ENCODE measurements around the gene TOM1L2. TPM values are rescaled to one million over a fixed set of nuclear protein-coding genes. Genes with fewer than 3 reads are reported as not detected.

The TOM1L2 gene
- total RNA-seq, 1 donor from 2014 or later: 18.3 TPM

DNA sequence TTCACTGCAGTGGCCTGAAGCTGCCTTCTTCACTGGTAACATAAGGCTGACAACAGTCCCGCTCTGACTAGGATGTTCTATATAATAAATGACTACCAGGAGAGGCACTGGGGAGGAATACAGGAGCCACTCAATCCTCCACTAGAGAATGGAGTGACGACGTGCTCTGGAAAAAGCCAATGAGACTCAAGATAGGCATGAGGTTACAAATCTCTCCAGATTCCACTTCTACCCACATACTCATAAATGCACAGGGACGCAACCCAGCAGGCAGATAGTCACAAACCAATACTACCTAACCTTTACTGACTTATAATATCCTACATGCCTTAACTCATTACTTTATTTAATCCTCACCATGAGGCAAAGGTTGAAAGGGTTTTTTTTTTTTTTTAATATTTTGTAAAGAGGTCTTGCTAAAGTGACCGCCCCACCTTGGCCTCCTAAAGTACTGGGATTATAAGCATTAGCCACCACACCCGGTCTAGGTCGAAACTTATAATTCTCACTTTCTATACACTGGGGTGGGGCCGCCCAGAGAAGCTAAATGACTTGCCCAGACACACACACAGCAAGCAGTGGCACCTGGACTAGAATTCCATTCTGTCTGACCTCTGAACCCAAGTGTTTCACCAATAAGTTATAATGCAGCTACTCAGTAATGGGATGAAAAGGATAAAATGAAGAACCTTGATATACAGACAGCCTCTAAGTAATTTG, 33.7 kb downstream of the TOM1L2 start:
- no peak for DNase-seq
- TF ChIP-seq, protein P1, sequence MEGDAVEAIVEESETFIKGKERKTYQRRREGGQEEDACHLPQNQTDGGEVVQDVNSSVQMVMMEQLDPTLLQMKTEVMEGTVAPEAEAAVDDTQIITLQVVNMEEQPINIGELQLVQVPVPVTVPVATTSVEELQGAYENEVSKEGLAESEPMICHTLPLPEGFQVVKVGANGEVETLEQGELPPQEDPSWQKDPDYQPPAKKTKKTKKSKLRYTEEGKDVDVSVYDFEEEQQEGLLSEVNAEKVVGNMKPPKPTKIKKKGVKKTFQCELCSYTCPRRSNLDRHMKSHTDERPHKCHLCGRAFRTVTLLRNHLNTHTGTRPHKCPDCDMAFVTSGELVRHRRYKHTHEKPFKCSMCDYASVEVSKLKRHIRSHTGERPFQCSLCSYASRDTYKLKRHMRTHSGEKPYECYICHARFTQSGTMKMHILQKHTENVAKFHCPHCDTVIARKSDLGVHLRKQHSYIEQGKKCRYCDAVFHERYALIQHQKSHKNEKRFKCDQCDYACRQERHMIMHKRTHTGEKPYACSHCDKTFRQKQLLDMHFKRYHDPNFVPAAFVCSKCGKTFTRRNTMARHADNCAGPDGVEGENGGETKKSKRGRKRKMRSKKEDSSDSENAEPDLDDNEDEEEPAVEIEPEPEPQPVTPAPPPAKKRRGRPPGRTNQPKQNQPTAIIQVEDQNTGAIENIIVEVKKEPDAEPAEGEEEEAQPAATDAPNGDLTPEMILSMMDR (IDR thresholded peaks at IDR 0.05): no peak
- no peak overlapping the region for H3K4me3 Mint-ChIP-seq
- H3K36me3 Mint-ChIP-seq (ENCODE audit: low read depth): no peaks in the 10 kb centered on the region
- H3K27ac Mint-ChIP-seq: no peak overlapping the region
- H3K4me1 Mint-ChIP-seq: peaks cover 13% of the 10 kb centered on the region
- intact Hi-C loops (cut with micrococcal nuclease): no loop called here
- ChIA-PET CTCF (no interaction called here), POLR2A (no interaction called here)
- no peaks in the 10 kb centered on the region for H3K9me3 Mint-ChIP-seq
- H3K27me3 Mint-ChIP-seq: no peaks in the 10 kb centered on the region
- no peak for ATAC-seq (ENCODE audit: low read depth)

DNA sequence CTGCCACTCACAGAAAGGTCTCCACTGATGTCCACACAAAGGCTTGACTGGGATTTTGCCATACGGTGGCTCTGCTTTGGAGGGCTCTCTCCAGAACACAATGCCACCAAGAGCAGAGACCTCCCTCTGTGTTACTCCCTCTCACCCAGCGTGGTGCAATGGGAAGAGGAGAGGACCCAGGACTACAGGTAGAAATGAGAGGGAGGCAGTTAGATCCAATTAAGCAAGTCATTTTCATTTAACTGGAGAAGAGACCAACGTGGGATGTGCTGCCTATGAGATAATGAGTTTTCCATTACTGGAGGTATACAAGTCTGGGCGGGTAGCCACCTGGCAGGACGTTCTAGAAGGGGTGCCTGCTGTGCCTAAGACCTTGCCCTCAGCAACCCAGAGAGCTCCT, 34.2 kb downstream of the TOM1L2 start:
- DNase-seq: no peak
- POLR2A ChIA-PET: no interaction called here
- no peak for ATAC-seq (ENCODE audit: low read depth)
- Mint-ChIP-seq H3K9me3 (no peaks in the 10 kb centered on the region), H3K27ac (no peak overlapping the region), H3K36me3 (ENCODE audit: low read depth) (no peaks in the 10 kb centered on the region), H3K4me1 (peaks cover 8% of the 10 kb centered on the region), H3K4me3 (no peak overlapping the region), H3K27me3 (no peaks in the 10 kb centered on the region)
- TF ChIP-seq, protein P1 (IDR thresholded peaks at IDR 0.05): no peak
- intact Hi-C loops (cut with micrococcal nuclease): no loop called here
- CTCF ChIA-PET: no interaction called here

DNA sequence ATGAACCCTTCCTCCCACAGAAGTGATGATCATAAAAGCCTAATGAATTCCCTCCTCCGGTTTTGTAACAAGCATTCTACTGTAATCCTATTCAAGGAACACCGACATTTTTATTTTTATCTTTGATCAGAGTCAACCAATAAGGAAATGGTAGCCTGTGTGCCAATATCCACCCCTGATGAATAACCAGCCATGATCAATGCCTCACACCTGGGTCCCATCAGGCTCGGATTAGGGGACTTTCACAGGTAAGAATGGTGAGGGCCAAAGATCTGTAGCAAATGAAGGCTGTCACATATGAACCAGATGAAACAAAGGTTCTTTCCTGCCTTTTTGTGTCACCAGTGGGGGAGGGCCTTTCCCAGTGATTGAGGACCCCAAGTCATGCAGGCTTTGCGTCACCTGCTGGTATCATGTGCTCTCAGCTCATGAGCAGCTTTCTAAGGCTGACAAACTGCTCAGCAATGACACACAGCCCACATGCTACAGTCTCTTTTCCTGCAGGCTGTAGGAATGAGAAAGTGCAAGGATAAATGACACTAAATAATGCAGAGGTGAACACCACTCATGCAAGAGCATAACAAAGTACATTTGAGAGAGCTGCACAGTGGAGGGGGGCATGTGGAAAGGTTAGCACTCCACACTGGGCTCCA, 34.9 kb downstream of the TOM1L2 start:
- POLR2A ChIA-PET: no interaction called here

DNA sequence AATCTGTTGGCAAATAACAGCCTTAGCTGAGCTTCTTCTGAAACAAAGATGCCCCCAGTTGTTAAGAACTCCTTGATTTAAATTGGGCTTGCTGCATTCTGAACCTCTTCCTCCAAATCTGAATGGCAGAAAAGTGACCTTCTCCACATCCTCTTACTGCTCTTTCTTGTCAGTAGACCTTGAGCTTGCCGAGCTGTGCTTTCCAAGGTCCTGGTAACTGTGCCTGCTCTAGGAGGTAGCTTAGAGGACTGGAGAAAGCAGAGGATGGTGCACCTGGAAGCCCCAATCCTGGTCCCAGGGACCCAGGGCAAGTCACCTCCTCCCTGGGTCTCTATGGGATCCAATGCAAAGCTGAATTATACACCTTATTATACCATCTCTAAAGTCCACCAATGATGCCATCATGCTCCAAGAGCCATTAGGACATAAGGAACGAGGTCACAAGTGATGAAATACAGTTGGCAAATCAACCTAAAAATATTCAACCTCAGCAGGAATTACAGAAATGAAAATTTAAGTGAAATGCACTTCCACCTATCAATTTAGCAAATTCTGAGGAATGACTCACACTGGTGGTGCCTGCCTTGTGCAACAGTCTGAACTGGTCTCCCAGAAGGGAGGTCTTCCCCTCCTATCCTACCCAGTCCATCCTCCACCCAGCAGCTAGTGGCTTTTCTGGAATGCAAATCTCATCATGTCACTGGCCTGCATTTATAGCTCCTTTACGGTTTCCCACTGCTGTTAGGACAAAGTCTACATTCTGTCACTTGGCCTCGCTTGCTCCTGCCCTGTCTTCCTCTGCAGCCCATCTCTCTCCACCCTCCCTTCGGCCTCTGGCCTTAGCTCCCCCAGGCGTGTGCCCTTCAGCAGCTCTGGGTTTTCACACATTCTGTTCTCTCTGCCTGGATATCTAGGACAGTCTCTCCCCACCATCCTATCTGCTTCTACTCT, 36.6 kb downstream of the TOM1L2 start:
- no peak for ATAC-seq (ENCODE audit: low read depth)
- intact Hi-C loops (cut with micrococcal nuclease): no loop called here
- H3K9me3 Mint-ChIP-seq: no peaks in the 10 kb centered on the region
- DNase-seq: no peak
- no peaks in the 10 kb centered on the region for H3K36me3 Mint-ChIP-seq (ENCODE audit: low read depth)
- CTCF ChIA-PET: interaction anchor here (0.8 to 1.4 kb wide), 2 partner anchors 9 to 16 kb away, joined by 3 to 4 read pairs; no protein-coding TSS in a partner anchor
- TF ChIP-seq, protein P1 (IDR thresholded peaks at IDR 0.05): no peak
- H3K4me3 Mint-ChIP-seq: no peak overlapping the region
- peaks cover 8% of the 10 kb centered on the region for H3K4me1 Mint-ChIP-seq
- no peaks in the 10 kb centered on the region for H3K27me3 Mint-ChIP-seq
- POLR2A ChIA-PET: interaction anchor here (0.5 to 0.9 kb wide), 3 partner anchors 9 to 270 kb away, joined by 3 to 6 read pairs (median 3); no protein-coding TSS in a partner anchor
- no peak overlapping the region for H3K27ac Mint-ChIP-seq

More for the DNA sequence above, 34.9 kb downstream of the TOM1L2 start:
- no peak overlapping the region for H3K4me3 Mint-ChIP-seq
- no peak overlapping the region for H3K27ac Mint-ChIP-seq
- ATAC-seq (ENCODE audit: low read depth) (no peak), DNase-seq (no peak)
- CTCF ChIA-PET: no interaction called here
- H3K36me3 Mint-ChIP-seq (ENCODE audit: low read depth): no peaks in the 10 kb centered on the region
- peaks cover 8% of the 10 kb centered on the region for H3K4me1 Mint-ChIP-seq
- intact Hi-C loops (cut with micrococcal nuclease): no loop called here
- H3K9me3 Mint-ChIP-seq: no peaks in the 10 kb centered on the region
- TF ChIP-seq, protein P1 (IDR thresholded peaks at IDR 0.05): no peak
- H3K27me3 Mint-ChIP-seq: no peaks in the 10 kb centered on the region

Data from activated B cell treated with CpG ODN at 0.5 μM for 24 hours (primary cell).